Naive thymus-derived CD4-positive, alpha-beta T cell (primary cell): Measurements from ENCODE around the gene LRPPRC. TPM values are rescaled to one million over a fixed set of nuclear protein-coding genes. Genes with fewer than 3 reads are reported as not detected.
A peak's percentile ranks its signal among the peaks of the same experiment; 100 is the strongest.

Experiments
- ATAC-seq: fragments of 150-1000 bp; cut with Tn5 transposase; 2 replicates; pipeline ENCODE4 v1.10.0; 2021; ENCODE audit warnings: mild to moderate bottlenecking, moderate library complexity
- CTCF ChIA-PET: fragments of 350-600 bp; sonication (Branson Sonifier 250); formaldehyde crosslinking; loops from one replicate; lab custom pipeline; 2021; ENCODE audit warnings: antibody characterized with exemption; lab: Charles Lee
- POLR2A ChIA-PET: fragments of 350-600 bp; sonication (Branson Sonifier 250); formaldehyde crosslinking; loops from one replicate; lab custom pipeline; 2021; ENCODE audit warnings: antibody characterized with exemption, inconsistent platforms; lab: Charles Lee
- DNase-seq, 9 donors: peaks; one replicate each; pipeline versions ENCODE4 v3.0.0 to v3.0.0-alpha.2; 2020 to 2022; ENCODE audit warnings: mixed read lengths in 1 of 9
- H3K27ac ChIP-seq: one replicate; pipeline ENCODE4 v1.7.0; 2013; ENCODE audit warnings: mild to moderate bottlenecking, low read depth, low read length, moderate library complexity
- H3K27me3 ChIP-seq, 2 donors: one replicate each; pipeline ENCODE4 v1.7.0; 2013; ENCODE audit warnings: low read length in 2 of 2, mild to moderate bottlenecking in 2 of 2, moderate library complexity in 2 of 2; ENCODE audit not compliant: control insufficient read depth in 2 of 2, insufficient read depth in 2 of 2
- H3K36me3 ChIP-seq, 3 experiments: 1 replicate in 2 of 3; 2 replicates in 1 of 3; pipeline ENCODE4 v1.7.0; 2013; ENCODE audit warnings: low read length in 3 of 3, mild to moderate bottlenecking in 3 of 3, moderate library complexity in 1 of 3; ENCODE audit not compliant: insufficient read depth in 3 of 3, control insufficient read depth in 2 of 3
- H3K4me1 ChIP-seq, 2 donors: one replicate each; pipeline ENCODE4 v1.7.0; 2013; ENCODE audit warnings: low read length in 2 of 2, mild to moderate bottlenecking in 2 of 2, moderate library complexity in 1 of 2; ENCODE audit not compliant: control insufficient read depth in 2 of 2, insufficient read depth in 2 of 2
- H3K4me3 ChIP-seq: 2 replicates; pipeline ENCODE4 v1.7.0; 2013; ENCODE audit warnings: mild to moderate bottlenecking, low read length
- H3K9me3 ChIP-seq, 3 experiments: 1 replicate in 2 of 3; 2 replicates in 1 of 3; pipeline ENCODE4 v1.7.0; 2013; ENCODE audit warnings: low read length in 3 of 3; ENCODE audit not compliant: control insufficient read depth in 2 of 3
- H3K27ac Mint-ChIP-seq, 9 donors: one replicate each; pipeline ENCODE4 v1.8.0; 2020 to 2022; ENCODE audit warnings: mixed read lengths in 9 of 9, mild to moderate bottlenecking in 8 of 9, moderate library complexity in 5 of 9, inconsistent platforms in 2 of 9
- H3K27me3 Mint-ChIP-seq, 5 donors: one replicate each; pipeline ENCODE4 v1.8.0; 2021 to 2022; ENCODE audit warnings: mixed read lengths in 5 of 5, mild to moderate bottlenecking in 1 of 5
- H3K36me3 Mint-ChIP-seq, 5 donors: one replicate each; pipeline ENCODE4 v1.8.0; 2020 to 2022; ENCODE audit warnings: mixed read lengths in 5 of 5, mild to moderate bottlenecking in 3 of 5, inconsistent platforms in 1 of 5
- H3K4me1 Mint-ChIP-seq, 7 donors: one replicate each; pipeline ENCODE4 v1.8.0; 2020 to 2022; ENCODE audit warnings: mixed read lengths in 7 of 7, mild to moderate bottlenecking in 3 of 7, inconsistent platforms in 1 of 7
- H3K4me3 Mint-ChIP-seq, 10 donors: one replicate each; pipeline ENCODE4 v1.8.0; 2020 to 2022; ENCODE audit warnings: mild to moderate bottlenecking in 10 of 10, mixed read lengths in 10 of 10, moderate library complexity in 6 of 10, inconsistent platforms in 2 of 10
- H3K9me3 Mint-ChIP-seq, 11 donors: one replicate each; pipeline ENCODE4 v1.8.0; 2020 to 2022; ENCODE audit warnings: mixed read lengths in 11 of 11, mild to moderate bottlenecking in 4 of 11, inconsistent platforms in 1 of 11, moderate library complexity in 1 of 11
- intact Hi-C, 2 donors: fragments of 100-400 bp; cut with micrococcal nuclease; formaldehyde crosslinking; loops; one replicate each; pipeline ENCODE4 v1.15.1; 2023
- polyA plus RNA-seq, 2 donors: library from polyadenylated mRNA; unstranded; fragments of 300-500 nt; fragmentation: Illumina TruSeq; gene quantifications; one replicate each; pipeline ENCODE4 v1.2.3, GENCODE V29; 2021
- total RNA-seq, 6 experiments: library from RNA in 5 of 6; stranded (reverse) in 5 of 6; gene quantifications; 1 replicate in 5 of 6; 2 replicates in 1 of 6; pipeline ENCODE4 v1.2.3 and lab custom pipeline; 2021 to 2026

LRPPRC gene
- total and polyA plus RNA-seq, 7 experiments from 2014 or later, result 42.3 to 92.7 (median 67.0) TPM

- DNase-seq (no peak), ATAC-seq (no peak)
- Mint-ChIP-seq H3K27ac (no peak overlapping the region), H3K4me1 (peaks cover 0 to 5% (median 0%) of the 10 kb centered on the region in 7 donors), H3K4me3 (no peak overlapping the region), H3K9me3 (no peaks in the 10 kb centered on the region), H3K27me3 (no peaks in the 10 kb centered on the region), H3K36me3 (peaks cover 11 to 59% (median 25%) of the 10 kb centered on the region in 5 donors)
- Histone ChIP-seq H3K27me3 (no peaks in the 10 kb centered on the region), H3K36me3 (peaks cover 26 to 59% (median 36%) of the 10 kb centered on the region in 3 experiments), H3K9me3 (no peaks in the 10 kb centered on the region), H3K27ac (no peak overlapping the region), H3K4me3 (no peak overlapping the region), H3K4me1 (no peaks in the 10 kb centered on the region)
- ChIA-PET POLR2A (no interaction called here), CTCF (no interaction called here)
- intact Hi-C loops, result loop anchor here in 1 of 2 donors (5.0 kb wide), 1 partner anchor 33 kb away; no protein-coding TSS in a partner anchor
These were observed 51.9 kb downstream of the LRPPRC start for GRCh38 chr2:43943809-43944452.

GRCh38 chr2:43943323-43943722 lies 52.5 kb downstream of the LRPPRC start:
- intact Hi-C loops, result loop anchor here in 1 of 2 donors (5.0 kb wide), 1 partner anchor 34 kb away; no protein-coding TSS in a partner anchor
- H3K27me3 ChIP-seq, result no peaks in the 10 kb centered on the region
- Mint-ChIP-seq H3K36me3 (peaks cover 11 to 55% (median 25%) of the 10 kb centered on the region in 5 donors), H3K27ac (peak overlapping the region in 1 of 9 donors; percentile 46), H3K4me3 (no peak overlapping the region), H3K4me1 (peaks cover 0 to 5% (median 0%) of the 10 kb centered on the region in 7 donors), H3K9me3 (no peaks in the 10 kb centered on the region), H3K27me3 (no peaks in the 10 kb centered on the region)
- H3K4me3 ChIP-seq, result no peak overlapping the region
- peaks cover 24 to 53% (median 30%) of the 10 kb centered on the region in 3 experiments for H3K36me3 ChIP-seq
- H3K4me1 ChIP-seq, result no peaks in the 10 kb centered on the region
- ChIA-PET CTCF (no interaction called here), POLR2A (no interaction called here)
- H3K27ac ChIP-seq, result no peak overlapping the region
- ATAC-seq (no peak), DNase-seq (no peak)
- H3K9me3 ChIP-seq, result no peaks in the 10 kb centered on the region

- POLR2A ChIA-PET, result no interaction called here
- no peak overlapping the region for H3K27ac ChIP-seq
- peaks cover 20 to 49% (median 26%) of the 10 kb centered on the region in 3 experiments for H3K36me3 ChIP-seq
- H3K4me3 ChIP-seq, result no peak overlapping the region
- no peak overlapping the region for H3K4me3 Mint-ChIP-seq
- no peaks in the 10 kb centered on the region for H3K27me3 ChIP-seq
- no peak for ATAC-seq
- CTCF ChIA-PET, result no interaction called here
- DNase-seq, result no peak
- no peaks in the 10 kb centered on the region for H3K9me3 Mint-ChIP-seq
- peaks cover 0 to 5% (median 0%) of the 10 kb centered on the region in 7 donors for H3K4me1 Mint-ChIP-seq
- peaks cover 11 to 52% (median 25%) of the 10 kb centered on the region in 5 donors for H3K36me3 Mint-ChIP-seq
- H3K27me3 Mint-ChIP-seq, result no peaks in the 10 kb centered on the region
- no peaks in the 10 kb centered on the region for H3K9me3 ChIP-seq
- peak overlapping the region in 1 of 9 donors; percentile 46 for H3K27ac Mint-ChIP-seq
- intact Hi-C loops, result loop anchor here in 1 of 2 donors (5.0 kb wide), 1 partner anchor 34 kb away; no protein-coding TSS in a partner anchor
- no peaks in the 10 kb centered on the region for H3K4me1 ChIP-seq
These were observed 52.9 kb downstream of the LRPPRC start for GRCh38 chr2:43942881-43943280.

- Histone ChIP-seq H3K9me3 (no peaks in the 10 kb centered on the region), H3K4me1 (no peaks in the 10 kb centered on the region), H3K27me3 (no peaks in the 10 kb centered on the region), H3K36me3 (peaks cover 20 to 42% (median 21%) of the 10 kb centered on the region in 3 experiments), H3K27ac (no peak overlapping the region), H3K4me3 (no peak overlapping the region)
- Mint-ChIP-seq H3K27me3 (no peaks in the 10 kb centered on the region), H3K4me1 (peaks cover 0 to 5% (median 0%) of the 10 kb centered on the region in 7 donors), H3K4me3 (no peak overlapping the region), H3K9me3 (no peaks in the 10 kb centered on the region), H3K36me3 (peaks cover 11 to 49% (median 21%) of the 10 kb centered on the region in 5 donors), H3K27ac (no peak overlapping the region)
- DNase-seq (no peak), ATAC-seq (no peak)
- ChIA-PET POLR2A (no interaction called here), CTCF (no interaction called here)
- intact Hi-C loops, result loop anchor here in 1 of 2 donors (5.0 kb wide), 1 partner anchor 35 kb away; no protein-coding TSS in a partner anchor
These were observed 53.8 kb downstream of the LRPPRC start for GRCh38 chr2:43941966-43942365.

GRCh38 chr2:43941359-43941758 lies 54.4 kb downstream of the LRPPRC start:
- H3K4me1 Mint-ChIP-seq, result peaks cover 0 to 5% (median 0%) of the 10 kb centered on the region in 7 donors
- DNase-seq (no peak), ATAC-seq (no peak)
- Histone ChIP-seq H3K27me3 (no peaks in the 10 kb centered on the region), H3K36me3 (peaks cover 14 to 36% (median 21%) of the 10 kb centered on the region in 3 experiments), H3K4me3 (no peak overlapping the region), H3K27ac (no peak overlapping the region), H3K9me3 (no peaks in the 10 kb centered on the region), H3K4me1 (no peaks in the 10 kb centered on the region)
- H3K36me3 Mint-ChIP-seq, result peaks cover 11 to 48% (median 23%) of the 10 kb centered on the region in 5 donors
- intact Hi-C loops, result loop anchor here in 1 of 2 donors (5.0 kb wide), 1 partner anchor 36 kb away; no protein-coding TSS in a partner anchor
- no peaks in the 10 kb centered on the region for H3K9me3 Mint-ChIP-seq
- CTCF ChIA-PET, result no interaction called here
- H3K27me3 Mint-ChIP-seq, result no peaks in the 10 kb centered on the region
- H3K27ac Mint-ChIP-seq, result no peak overlapping the region
- no peak overlapping the region for H3K4me3 Mint-ChIP-seq
- POLR2A ChIA-PET, result no interaction called here

GRCh38 chr2:43939695-43940256 lies 56.0 kb downstream of the LRPPRC start:
- intact Hi-C loops, result loop anchor here in 1 of 2 donors (5.0 kb wide), 1 partner anchor 38 kb away; no protein-coding TSS in a partner anchor
- Mint-ChIP-seq H3K27ac (peak overlapping the region in 1 of 9 donors; percentile 56), H3K27me3 (no peaks in the 10 kb centered on the region), H3K4me3 (no peak overlapping the region), H3K36me3 (peaks cover 9 to 33% (median 16%) of the 10 kb centered on the region in 5 donors), H3K4me1 (peaks cover 0 to 5% (median 0%) of the 10 kb centered on the region in 7 donors), H3K9me3 (no peaks in the 10 kb centered on the region)
- ATAC-seq (no peak), DNase-seq (no peak)
- Histone ChIP-seq H3K9me3 (no peaks in the 10 kb centered on the region), H3K36me3 (peaks cover 3 to 22% (median 8%) of the 10 kb centered on the region in 3 experiments), H3K27ac (no peak overlapping the region), H3K4me1 (no peaks in the 10 kb centered on the region), H3K4me3 (no peak overlapping the region), H3K27me3 (no peaks in the 10 kb centered on the region)
- ChIA-PET POLR2A (interaction anchor here (0.6 kb wide), 2 partner anchors 12 to 27 kb away, joined by 3 to 5 read pairs; no protein-coding TSS in a partner anchor), CTCF (no interaction called here)
